ENCODE data around the gene BCOR. TPM values are rescaled to one million over a fixed set of nuclear protein-coding genes. Genes with fewer than 3 reads are reported as not detected.

Gene BCOR
- total and polyA plus RNA-seq, 2 of the 13 experiments (the other 11 are each of a cell fraction or from before 2014, with no cell fraction given), result 14.3 to 15.2 TPM

GRCh38 chrX:40143001-40143400 lies 45.2 kb upstream of the BCOR start:
- Histone ChIP-seq H3K36me3 (replicated peaks in 1 of 2; ENCODE audit: control insufficient read depth in 1 of 2, insufficient read depth in 2 of 2, low read length in 2 of 2) (no peaks in the 10 kb centered on the region; a peak in 1 of 5 replicates), H3K27ac (ENCODE audit: extremely low read length, insufficient read depth, low read length) (no peak overlapping the region), H3K27me3 (ENCODE audit: control insufficient read depth in 1 of 2, insufficient read depth in 2 of 2, low read length in 2 of 2) (no peaks in the 10 kb centered on the region), H2AFZ (ENCODE audit: low read length) (no peak overlapping the region), H3K79me2 (ENCODE audit: insufficient read depth, low read length) (peaks cover 17% of the 10 kb centered on the region), H3K4me1 (ENCODE audit: insufficient read depth, low read length) (peaks cover 62% of the 10 kb centered on the region), H4K20me1 (ENCODE audit: insufficient read depth, low read length) (no peaks in the 10 kb centered on the region), H3K9me3 (ENCODE audit: low read length) (no peaks in the 10 kb centered on the region), H3K4me3 (replicated peaks in 1 of 3; ENCODE audit: insufficient read depth in 1 of 3, low read depth in 2 of 3, low read length in 3 of 3) (no peak overlapping the region), H3K9ac (ENCODE audit: insufficient read depth, low read depth, low read length) (no peak overlapping the region), H3K4me2 (ENCODE audit: low read depth, low read length) (no peak overlapping the region)
- DNase-seq (ENCODE audit: low spot score) (no peak), ATAC-seq (no peak), FAIRE-seq (no peak)
- WGBS (ENCODE audit: low lambda C conversion rate), result 83% methylated on average over 10 of the region's 10 CpGs
- ChIA-PET CTCF (ENCODE audit: low intra/inter-chr PET ratio, low total read pairs) (no interaction called here), POLR2A (interaction anchor here (2.5 to 4.0 kb wide), 4 partner anchors 12 to 129 kb away, joined by 14 to 33 read pairs (median 16); partner anchors contain the start of gene BCOR)
- intact Hi-C loops (cut with micrococcal nuclease; ENCODE audit: unreplicated experiment), result loop anchor here (5.0 kb wide), 1 partner anchor 36 kb away; no protein-coding TSS in a partner anchor
- BruUV-seq (replicated peaks), result no TSS peak
- in situ Hi-C loops (cut with HindIII; ENCODE audit: extremely low pct_ligation_motif_present, low pct_unique_long_range_greater_than_20kb), result no loop called here
- TF ChIP-seq ZNF788 (CRISPR knock-in tag; IDR thresholded peaks at IDR 0.05; ENCODE audit: borderline replicate concordance), result no peak
- peak; percentile 72 for TF ChIP-seq ZBTB33 (CRISPR knock-in tag; IDR thresholded peaks at IDR 0.05)

GRCh38 chrX:40142417-40142816 lies 44.7 kb upstream of the BCOR start:
- Histone ChIP-seq H3K9ac (ENCODE audit: insufficient read depth, low read depth, low read length) (no peak overlapping the region), H3K27ac (ENCODE audit: extremely low read length, insufficient read depth, low read length) (no peak overlapping the region), H3K79me2 (ENCODE audit: insufficient read depth, low read length) (peaks cover 17% of the 10 kb centered on the region), H3K9me3 (ENCODE audit: low read length) (no peaks in the 10 kb centered on the region), H3K36me3 (replicated peaks in 1 of 2; ENCODE audit: control insufficient read depth in 1 of 2, insufficient read depth in 2 of 2, low read length in 2 of 2) (no peaks in the 10 kb centered on the region; a peak in 1 of 5 replicates), H2AFZ (ENCODE audit: low read length) (no peak overlapping the region), H3K4me3 (replicated peaks in 1 of 3; ENCODE audit: insufficient read depth in 1 of 3, low read depth in 2 of 3, low read length in 3 of 3) (no peak overlapping the region), H3K27me3 (ENCODE audit: control insufficient read depth in 1 of 2, insufficient read depth in 2 of 2, low read length in 2 of 2) (no peaks in the 10 kb centered on the region), H3K4me1 (ENCODE audit: insufficient read depth, low read length) (peaks cover 57% of the 10 kb centered on the region), H3K4me2 (ENCODE audit: low read depth, low read length) (peak overlapping the region; percentile 36), H4K20me1 (ENCODE audit: insufficient read depth, low read length) (no peaks in the 10 kb centered on the region)
- ChIA-PET CTCF (ENCODE audit: low intra/inter-chr PET ratio, low total read pairs) (no interaction called here), POLR2A (interaction anchor here (0.5 to 4.0 kb wide), 7 partner anchors 13 to 303 kb away, joined by 3 to 33 read pairs (median 14); partner anchors contain the start of gene BCOR)
- FAIRE-seq, result peak; percentile 77
- intact Hi-C loops (cut with micrococcal nuclease; ENCODE audit: unreplicated experiment), result loop anchor here (5.0 kb wide), 1 partner anchor 35 kb away; no protein-coding TSS in a partner anchor
- in situ Hi-C loops (cut with HindIII; ENCODE audit: extremely low pct_ligation_motif_present, low pct_unique_long_range_greater_than_20kb), result no loop called here
- no peak for DNase-seq (ENCODE audit: low spot score)
- TF ChIP-seq SPEN (CRISPR knock-in tag; IDR thresholded peaks at IDR 0.05; ENCODE audit: low read depth) (no peak), ZNF496 (CRISPR knock-in tag; IDR thresholded peaks at IDR 0.05; ENCODE audit: insufficient replicate concordance) (no peak), ZSCAN22 (CRISPR knock-in tag; IDR thresholded peaks at IDR 0.05) (peak; percentile 83), ARHGAP35 (CRISPR knock-in tag; IDR thresholded peaks at IDR 0.05; ENCODE audit: borderline replicate concordance) (no peak)
- WGBS (ENCODE audit: low lambda C conversion rate), result 49% methylated on average over 5 of the region's 6 CpGs
- peak; percentile 9; the same call in 1 of the 3 replicates for ATAC-seq
- BruUV-seq (replicated peaks), result no TSS peak
